NCI-H2107 treated with DMSO at 0.1 percent for 48 hours (cell line): ENCODE measurements around the gene MARCHF6.
A peak's percentile ranks its signal among the peaks of the same experiment; 100 is the strongest.
"Not testable (repeated sequence)": the region's sequence is repeated elsewhere in the genome, so short reads cannot be mapped to it uniquely, and the experiment has no call there.

Experiments used
- DNase-seq: peaks from one replicate; lab custom pipeline; 2025; ENCODE audit not compliant: unreplicated experiment; lab: John Stamatoyannopoulos, UW

Gene MARCHF6

DNA sequence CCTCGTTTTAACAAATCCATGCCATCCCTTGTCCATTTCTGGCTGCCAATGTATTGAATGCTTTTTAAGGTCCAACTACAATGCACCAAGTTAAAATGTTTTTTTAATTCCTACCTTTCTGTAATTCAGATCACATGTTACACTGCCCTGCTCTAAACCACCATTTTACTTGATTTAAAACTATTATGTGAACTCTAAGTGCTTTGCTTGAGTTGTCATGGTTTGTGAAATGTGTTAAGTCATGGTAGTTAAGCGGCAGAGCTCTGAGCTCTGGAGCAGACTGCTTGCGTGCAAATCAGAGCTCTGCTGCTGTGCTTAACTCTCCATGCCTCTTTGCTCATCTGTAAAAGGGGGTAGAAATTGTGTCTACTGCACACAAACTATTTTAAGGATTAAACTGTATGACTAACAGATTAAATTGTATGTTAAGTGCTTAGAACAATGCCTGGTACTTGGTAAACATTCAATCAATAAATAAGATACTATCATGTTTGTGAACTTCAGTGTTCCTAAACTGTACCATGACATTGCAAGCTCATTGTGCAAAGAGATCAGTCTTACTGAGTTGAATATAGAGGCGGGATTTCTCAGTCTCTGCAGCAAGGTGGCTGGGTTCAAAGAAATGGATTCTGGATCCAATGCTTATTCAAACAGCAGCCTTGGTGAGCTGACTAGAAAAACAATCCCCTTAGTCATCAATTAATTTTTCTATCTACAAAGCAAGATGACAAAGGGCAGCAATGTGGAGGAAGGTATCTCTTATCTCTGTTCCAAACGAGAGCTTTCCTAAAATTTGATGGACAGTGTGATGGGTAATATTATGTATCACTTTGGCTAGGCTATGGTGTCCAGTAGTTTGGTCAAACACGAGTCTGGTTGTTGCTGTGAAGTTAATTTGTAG lies 29.7 kb upstream of the MARCHF6 start:
- no peak for DNase-seq

DNA sequence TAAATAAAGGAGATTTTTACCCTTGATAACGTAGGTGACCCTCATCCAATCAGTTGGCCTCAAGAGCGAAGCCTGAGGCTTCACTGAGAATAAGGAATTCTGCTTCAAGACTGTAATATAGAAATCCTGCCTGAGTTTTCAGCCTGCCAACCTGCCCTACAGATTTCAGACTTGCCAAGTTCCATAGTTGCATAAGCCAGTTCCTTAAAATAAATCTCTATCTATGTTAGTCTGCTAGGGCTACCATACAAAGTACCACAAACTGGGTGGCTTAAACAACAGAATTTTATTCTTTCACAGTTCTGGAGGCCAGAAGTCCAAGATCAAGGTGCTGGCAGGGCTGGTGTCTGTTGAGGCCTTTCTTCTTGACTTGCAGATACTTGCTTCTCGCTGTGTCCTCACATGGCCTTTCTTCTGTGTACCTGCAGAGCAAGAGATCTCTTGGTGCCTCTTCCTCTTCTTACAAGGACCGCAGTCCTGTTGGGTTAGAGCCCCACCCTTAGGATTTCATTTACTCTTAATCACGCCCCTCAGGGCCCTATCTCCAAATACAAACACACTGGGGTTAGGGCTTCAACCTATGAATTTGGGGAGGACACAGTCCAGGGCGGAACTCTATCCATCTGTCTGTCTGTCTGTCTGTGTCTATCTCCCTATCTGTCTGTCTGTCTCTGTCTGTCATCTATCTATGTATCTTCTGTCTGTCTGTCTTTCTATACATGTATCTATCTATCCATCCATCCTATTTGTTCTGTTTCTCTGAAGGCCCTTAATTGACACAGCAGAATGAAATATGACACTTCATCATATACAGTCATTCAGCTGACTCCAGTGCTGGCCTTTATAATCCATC lies 28.8 kb upstream of the MARCHF6 start:
- peak; percentile 23 for DNase-seq

DNA sequence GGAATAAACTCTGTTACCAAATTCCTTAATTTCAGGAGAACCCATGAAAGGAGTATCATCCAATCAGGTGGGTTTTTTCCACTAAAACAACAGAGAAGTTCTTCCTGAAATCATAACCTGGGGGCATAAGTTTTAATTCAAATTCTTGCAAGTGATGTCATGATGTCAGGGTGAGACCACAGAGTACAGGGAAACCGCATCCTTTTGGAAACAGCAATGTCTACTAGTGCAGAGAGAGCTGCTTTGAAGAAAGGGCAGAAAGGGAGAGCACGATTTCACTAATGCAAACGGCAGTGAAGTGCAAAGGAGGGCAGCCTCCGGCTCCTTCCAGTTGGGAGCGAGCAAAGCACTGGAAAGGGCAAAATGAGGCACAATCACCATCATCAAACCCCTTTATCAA lies 25.2 kb upstream of the MARCHF6 start:
- DNase-seq, result no peak

DNA sequence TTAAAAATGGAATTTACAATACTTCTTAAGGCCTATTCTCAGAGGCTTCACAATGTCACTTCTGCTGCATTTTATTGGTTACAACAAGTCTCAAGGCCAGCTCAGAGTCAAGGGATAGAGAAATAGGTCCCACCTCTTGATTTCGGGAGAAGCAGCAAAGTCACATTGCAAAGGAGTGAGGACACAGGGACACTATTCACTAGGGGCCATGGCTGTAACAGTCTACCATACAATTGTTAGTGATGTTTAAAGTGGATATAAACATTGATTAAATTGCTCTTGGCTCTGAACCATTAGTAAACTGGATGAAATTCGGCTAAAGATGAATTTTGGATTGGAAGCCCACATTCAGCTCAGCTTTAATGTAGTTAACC lies 24.1 kb upstream of the MARCHF6 start:
- DNase-seq, result no peak

DNA sequence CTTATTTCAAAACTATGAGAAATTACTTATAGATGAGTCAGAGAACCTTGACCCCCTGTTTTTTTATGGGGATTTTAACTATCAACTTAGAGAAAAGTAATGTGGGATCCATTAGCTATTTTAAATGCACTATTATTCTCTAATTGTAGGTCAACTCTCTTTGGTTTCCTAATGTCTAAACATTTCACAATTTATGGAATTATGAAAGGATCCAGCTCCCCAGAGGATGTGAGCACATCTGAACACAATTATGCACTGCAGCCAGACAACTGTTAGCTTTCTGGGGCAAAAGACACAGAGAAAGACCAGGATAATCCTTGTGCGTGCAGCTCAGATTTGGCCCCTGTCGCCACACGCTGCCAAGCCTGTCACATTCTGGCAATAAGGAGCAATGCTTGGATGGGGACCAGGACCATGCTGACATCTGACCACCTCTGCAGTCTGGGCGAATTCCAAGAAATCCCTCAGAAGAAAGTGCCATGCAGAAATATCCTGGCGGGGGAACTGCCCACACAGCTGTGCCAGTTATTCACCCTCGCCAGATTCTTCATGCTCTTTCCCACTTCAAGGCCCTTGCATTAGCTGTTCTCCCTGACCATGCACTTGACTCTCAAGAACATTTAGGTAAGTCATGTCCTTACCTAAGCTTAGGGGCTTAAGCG lies 23.5 kb upstream of the MARCHF6 start:
- no peak for DNase-seq

DNA sequence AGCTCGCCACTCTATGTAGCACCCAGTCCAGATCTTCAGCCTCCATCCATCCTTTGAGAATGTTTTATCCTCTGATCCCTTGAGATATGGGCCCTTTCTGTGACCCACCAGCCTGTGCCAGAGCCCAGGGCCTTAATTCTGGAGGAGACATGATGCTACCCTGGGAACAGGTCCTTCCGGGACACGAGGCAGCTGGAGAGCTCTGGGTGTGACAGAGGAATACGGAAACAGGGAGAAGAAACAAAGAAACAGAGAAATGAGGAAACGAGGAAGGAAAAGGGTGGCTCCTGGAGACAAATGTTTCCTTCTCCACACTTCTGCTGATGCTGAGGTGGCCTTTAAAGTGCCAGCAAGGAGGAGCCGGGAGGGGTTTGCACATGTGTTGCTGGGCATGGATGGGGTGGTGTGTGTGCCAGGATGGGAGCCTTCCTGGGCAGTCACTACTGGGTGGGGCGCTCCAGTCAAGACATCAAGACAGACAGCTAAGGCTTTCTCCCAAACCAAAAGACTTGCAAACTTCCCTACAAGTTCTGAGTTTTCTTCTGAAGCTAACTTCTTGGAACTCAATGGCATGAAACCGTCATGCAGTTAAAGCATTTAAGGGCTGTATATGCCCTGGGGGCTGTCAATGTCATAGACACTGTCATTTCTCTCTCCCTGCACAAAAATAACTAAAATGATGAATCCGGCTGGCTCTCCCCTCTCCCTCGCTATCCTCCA lies 22.8 kb upstream of the MARCHF6 start:
- DNase-seq, result no peak

DNA sequence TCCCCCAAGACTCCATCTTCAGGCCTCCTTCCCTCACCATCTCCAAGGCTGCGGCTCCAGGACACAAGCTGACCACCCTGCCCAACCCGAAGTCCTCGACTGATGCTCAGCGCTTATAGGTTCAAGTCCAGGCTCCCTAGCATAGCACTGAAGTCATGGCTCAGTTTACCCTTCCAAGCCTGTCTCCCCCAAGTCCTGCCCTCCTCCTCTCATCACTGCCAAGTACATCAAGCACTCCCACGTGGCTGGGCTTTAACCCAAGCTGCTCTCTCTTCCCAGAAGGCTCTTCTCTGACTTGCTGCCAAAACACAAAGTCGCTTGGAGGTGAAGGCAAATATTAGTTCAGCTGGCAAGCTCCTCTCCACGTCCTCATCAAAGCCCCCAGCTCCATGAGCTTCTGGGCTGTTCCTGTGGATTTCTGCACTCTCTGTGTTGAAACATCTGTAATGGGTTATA lies 22.1 kb upstream of the MARCHF6 start:
- peak; percentile 50 for DNase-seq

DNA sequence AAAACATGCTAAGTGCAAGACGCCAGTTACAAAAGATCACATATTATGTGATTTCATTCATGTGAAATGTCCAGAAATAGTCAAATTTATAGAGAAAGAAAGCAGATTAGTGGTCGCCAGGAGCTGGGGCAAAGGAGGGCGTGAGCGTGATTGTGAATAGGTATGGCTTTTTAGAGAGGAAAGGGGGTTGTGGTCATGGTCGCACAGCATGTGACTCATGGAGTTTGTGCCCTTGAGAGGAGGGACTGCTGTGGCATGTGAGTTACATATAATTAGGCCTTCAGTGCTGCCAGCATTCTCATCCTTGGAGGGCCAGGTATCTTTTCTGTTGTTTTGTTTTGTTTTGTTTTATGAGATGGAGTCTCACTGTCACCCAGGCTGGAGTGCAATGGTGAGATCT lies 21.2 kb upstream of the MARCHF6 start:
- no peak for DNase-seq

DNA sequence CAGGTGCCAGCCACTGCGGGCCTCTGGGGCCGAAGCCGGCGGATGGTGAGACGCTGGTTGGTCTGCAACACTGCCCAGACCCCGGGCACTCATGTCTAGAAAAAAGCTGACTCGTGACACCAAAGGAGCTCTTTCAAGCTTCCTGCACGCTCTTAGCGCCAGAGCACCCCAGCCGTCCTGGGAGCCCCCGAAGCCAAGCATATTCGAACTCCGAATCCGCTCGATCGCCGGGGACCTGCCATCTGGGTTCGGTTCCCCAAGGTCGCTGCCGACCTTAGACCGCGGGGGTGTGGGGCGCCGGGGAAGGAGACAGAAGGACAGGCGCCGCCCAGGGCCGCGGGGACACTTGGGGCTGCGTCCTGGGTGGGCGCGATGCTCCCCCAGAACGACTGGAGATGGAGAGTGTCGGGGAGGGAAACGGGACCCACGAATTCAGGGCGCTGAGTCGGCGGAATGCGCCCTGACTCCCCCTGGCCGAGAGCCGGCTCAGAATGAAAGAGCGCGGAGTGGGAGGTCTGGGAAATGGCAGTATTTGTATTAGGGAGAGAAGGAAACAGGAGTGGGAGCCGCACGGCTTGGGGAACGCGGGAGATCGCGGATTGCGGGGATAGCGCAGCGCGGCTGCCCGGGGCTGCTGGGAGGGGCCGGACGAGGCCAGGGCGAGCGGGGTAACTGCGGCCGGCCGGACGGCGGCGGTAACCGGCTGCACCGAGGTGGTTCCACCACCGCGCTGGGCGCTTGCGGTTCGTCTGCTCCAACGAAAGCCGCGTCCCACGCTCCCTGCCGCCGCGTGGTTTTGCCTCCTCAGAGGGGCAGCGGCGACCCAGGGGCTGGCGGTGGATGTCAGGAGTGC lies 20.1 kb upstream of the MARCHF6 start:
- DNase-seq, result no peak

DNA sequence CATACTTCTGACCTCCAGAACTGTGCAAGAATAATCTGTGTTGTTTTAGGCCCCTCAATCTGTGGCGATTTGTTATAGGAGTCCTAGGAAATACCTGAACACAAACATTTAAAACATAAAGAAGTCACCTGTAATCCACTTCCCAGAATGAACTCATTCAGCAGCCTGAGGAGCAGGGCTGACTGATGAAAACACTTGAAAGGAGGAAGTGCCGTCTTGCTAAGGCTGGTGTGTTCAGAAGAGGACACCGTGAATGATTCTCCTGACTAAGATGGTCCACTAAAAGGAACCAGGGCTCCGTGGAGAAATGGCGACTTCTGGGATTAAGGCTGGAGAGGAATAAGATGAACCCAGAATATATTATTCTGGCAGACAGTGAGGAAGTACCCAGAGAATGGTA lies 18.7 kb upstream of the MARCHF6 start:
- no peak for DNase-seq

DNA sequence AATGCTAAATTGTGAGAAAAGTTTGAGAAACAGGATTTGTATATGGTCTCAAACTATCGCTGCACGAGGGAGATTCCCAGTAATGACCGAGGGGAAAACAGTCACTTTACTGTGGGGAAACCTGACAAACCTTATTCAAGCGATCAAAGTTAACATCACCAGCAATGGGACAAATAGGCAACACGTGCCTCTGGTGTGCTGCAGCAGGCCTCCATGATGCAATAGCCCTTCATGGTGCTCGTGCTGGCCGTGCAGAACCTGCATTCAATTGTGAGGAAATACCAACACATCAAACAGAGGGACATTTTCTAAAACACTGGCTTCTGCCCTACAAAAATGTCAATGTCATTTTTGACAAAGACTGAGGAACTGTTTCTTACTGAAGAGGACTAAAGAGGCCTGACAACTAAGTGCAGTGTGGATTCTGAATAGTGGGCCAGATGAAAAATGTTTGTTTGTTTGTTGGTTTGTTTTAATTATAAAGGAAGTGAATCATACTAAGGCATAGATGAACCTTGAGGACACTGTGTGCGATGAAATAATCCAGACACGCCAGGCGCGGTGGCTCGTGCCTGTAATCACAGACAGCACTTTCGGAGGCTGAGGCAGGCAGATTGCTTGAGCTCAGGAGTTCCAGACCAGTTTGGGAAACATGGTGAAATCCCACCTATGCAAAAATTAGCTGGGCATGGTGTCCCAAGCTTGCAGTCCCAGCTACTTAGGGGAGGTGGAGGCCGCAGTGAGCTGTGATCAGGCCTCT lies 17.6 kb upstream of the MARCHF6 start:
- DNase-seq, result no peak

DNA sequence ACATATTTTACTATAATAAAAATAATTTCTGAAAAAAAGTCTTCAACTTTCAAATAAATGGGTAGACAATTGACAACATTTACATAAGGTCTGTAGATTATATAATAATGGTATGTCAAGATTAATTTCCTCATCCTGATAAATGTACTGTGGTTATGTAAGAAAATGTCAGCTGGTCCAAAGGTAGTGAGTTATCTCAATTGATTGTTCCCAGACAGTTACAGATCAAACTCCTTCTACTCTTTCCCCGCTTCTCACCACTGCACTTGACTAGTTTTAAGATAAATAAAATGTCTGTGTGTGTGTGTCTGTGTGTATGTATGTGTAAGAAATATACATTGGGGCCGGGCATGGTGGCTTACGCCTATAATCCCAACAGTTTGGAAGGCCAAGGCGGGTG lies 16.4 kb upstream of the MARCHF6 start:
- no peak for DNase-seq

DNA sequence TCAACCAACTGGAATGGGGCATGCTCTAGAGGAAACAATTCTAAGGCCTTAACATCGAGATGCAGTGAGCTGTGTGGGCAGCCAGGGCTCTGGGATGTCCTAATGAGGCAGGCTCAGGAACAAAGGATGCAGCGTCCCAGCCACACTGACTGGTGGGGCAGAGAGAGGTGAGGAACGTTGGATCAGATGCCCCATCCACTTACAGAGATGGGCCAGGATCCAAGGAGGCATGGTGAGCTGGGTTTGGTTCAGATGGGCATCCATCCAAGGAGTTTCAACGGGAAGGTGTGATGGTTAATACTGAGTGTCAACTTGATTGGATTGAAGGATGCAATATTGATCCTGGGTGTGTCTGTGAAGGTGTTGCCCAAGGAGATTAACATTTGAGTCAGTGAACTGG lies 15.5 kb upstream of the MARCHF6 start:
- no peak for DNase-seq

DNA sequence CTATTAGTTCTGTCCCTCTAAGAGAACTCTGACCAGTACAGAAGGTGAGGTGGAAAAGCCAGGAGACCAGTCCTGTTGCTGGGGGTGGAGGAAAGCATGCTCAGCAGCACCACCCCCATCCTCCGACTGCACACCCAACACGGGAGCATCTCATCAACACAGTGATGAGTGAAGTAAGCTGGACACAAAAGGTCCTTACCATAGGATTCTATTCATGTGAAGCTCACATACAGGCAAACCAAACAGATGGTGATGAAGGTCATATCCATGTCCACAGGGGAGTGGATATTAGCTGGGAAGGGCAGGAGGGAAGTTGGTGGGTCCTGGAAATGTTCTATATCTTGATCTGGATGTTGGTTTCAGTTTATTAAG lies 14.8 kb upstream of the MARCHF6 start:
- DNase-seq, result no peak

DNA sequence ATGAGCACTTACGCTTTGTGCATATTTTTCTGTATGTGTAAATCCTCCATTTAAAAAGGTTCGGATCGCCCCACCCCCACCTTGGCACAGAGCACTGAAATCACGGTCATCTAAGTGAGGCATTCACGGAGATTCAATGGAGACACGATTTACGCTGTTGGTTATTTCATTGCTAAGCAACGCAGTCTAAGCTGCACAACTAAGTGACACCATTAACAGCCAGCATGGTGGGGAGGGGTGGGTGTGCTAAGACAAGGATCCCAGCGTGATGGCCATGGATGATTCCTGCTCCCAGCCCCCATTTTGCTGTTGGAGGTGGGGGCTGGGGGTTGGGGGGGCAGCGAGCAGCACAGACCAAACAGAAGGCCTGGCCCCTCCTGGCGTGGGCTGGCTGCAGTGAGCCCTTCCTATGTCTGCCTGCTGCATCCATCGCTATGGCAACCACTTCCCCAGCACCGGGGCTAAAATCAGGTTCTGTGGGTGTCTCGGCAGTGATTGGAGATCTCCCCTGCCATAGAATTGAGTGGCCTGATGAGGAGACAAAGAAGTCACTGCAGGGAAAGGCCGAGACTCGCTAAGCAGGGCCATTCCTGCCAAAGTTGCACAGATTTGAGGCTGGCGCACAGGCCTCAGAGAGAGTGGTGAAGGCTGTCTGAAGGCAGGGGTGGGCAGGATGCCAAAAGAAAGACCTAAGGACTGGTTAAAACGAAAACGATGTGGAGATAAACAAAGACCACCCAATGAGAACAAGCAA lies 14.3 kb upstream of the MARCHF6 start:
- DNase-seq, result no peak

DNA sequence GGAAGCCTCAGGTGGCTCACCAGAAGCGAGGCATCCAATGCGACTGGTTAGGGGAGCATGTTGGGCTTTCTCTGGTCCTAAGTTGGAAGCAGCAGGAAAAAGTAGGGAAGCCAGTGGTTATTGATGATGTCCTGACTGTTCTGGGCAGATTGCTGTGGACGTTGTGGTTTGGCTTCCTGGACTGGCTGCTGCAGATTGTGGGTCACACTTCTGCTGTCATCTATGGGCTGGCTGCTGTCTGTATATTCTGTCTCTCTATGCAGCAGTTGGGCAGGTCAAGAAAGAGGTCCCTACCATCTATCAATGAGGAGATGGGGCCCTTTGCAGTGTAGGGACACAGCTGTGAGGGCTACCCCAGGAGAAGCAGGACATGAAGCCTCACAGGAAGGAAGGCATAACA lies 13.5 kb upstream of the MARCHF6 start:
- DNase-seq, result no peak

DNA sequence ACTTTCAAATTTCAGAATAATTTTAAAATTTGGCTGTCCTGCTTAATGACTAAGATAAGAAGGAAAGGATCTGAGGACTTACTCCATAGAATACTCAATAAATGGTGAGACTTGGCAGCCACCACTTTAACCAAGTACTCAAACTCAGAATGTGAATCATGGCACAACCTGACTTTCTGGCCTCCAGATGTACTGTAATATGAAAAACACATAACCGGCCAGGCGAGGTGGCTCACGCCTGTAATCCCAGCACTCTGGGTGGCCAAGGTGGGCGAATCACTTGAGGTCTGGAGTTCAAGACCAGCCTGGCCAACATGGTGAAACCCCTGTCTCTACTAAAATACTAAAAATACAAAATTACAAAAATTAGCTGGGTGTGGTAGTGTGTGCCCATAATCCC lies 10.0 kb upstream of the MARCHF6 start:
- no peak for DNase-seq

DNA sequence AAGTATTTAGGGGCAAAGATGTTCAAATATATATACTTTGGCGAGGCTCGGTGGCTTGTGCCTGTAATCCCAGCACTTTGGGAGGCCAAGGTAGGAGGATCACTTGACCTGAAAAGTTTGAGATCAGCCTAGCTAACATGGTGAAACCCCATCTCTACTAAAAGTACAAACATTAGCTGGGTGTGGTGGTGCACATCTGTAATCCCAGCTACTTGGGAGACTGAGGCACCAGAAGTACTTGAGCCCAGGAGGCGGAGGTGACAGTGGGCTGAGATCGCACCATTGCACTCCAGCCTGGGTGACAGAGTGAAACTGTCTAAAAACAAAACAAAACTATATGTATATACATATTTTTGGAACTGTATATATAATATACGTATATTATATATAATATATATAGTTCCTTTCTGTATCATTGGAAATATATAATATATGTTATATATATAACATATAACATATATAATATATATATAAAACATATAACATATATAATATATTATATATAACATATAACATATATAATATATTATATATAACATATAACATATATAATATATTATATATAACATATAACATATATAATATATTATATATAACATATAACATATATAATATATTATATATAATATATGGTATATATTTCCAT lies 8.9 kb upstream of the MARCHF6 start:
- not testable (repeated sequence) for DNase-seq
